GM23248 (cell line): ENCODE measurements around the gene SEPTIN1.

ENCODE experiments used
- EZH2 ChIP-seq: fragments of 200-600 bp; sonication (generic); IDR thresholded peaks from 2 replicates; pipeline ENCODE4 v1.6.1; 2018; ENCODE audit warnings: antibody characterized with exemption, mild to moderate bottlenecking; ENCODE audit not compliant: insufficient read depth, poor library complexity, severe bottlenecking
- EZH2phosphoT487 ChIP-seq: fragments of 200-600 bp; sonication (generic); IDR thresholded peaks from 2 replicates; pipeline ENCODE4 v1.6.1; 2018; ENCODE audit warnings: antibody characterized with exemption, moderate library complexity, mild to moderate bottlenecking, low read depth; ENCODE audit not compliant: insufficient read depth

DNA sequence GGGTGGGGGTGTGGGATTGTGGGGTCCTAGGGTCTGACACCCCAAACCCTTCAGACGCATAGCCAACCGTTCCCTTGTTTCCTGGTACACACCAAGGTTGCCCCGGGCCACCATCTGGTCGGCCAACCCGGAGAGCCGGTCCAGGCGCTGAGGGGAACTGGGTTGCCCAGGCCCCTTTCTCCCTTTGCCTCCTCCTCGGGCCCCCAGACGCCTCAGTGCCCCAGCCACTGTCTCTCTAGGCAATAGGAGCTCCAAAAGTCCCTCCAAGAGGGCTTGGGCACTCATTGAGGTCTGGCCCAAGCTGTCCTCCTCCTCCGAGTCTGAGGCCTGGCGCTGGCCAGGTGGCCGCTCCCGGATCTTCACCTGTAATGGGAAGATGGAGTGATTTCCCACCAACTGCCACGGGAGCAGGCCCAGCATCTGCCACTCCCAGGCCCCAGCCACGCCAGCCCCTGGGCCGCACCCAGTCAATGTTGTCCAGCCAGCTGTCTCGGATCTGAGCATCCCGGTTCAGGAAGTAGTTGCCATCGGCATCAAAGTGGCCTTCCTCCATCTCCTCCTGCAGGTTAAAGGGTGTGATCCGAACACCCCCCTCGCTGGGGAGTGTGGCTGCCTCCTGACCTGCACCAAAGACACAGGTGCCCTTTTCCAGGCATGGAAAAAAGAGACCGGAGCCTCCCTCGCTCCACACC, 28.8 kb downstream of the SEPTIN1 start:
- no peak for TF ChIP-seq EZH2
- no peak for TF ChIP-seq EZH2phosphoT487
